ENCODE measurements around the gene NUBPL. TPM values are rescaled to one million over a fixed set of nuclear protein-coding genes. Genes with fewer than 3 reads are reported as not detected.

The NUBPL gene
- total RNA-seq, 4 donors from 2014 or later = 7.5 to 28.9 (median 11.9) TPM

GRCh38 chr14:31536201-31536960 lies 24.8 kb upstream of the NUBPL start:
- H3K27me3 ChIP-seq = no peaks in the 10 kb centered on the region
- 78% methylated on average over 5 of the region's 5 CpGs for WGBS

DNA sequence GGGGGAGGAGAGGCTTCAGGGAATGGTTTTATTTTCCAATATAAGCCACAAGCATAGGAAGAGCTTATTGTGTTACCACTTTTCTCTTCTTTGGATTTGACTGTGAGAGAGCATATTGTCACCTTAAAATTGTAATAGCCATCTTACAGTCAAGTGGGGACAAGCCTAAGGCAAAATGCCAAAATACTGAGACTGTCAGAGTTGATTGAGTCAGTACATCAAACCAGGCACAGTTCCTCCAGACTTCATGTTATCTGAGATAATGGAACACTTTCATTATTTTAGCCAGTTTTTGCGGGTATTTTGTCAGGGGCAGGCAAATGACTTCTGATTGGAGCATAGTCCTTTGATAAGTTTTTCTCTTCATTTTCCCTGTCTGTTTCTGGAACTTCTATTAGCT lies 19.5 kb upstream of the NUBPL start:
- H3K36me3 ChIP-seq = no peaks in the 10 kb centered on the region
- WGBS = 52% methylated on average over 1 of the region's 1 CpG
- no peak for TF ChIP-seq POLR2AphosphoS5 (IDR thresholded peaks at IDR 0.05)
- no peak for TF ChIP-seq CTCF (IDR thresholded peaks at IDR 0.05)
- no peak for TF ChIP-seq EP300 (IDR thresholded peaks at IDR 0.05)
- TF ChIP-seq POLR2A (IDR thresholded peaks at IDR 0.05) = no peak
- no peaks in the 10 kb centered on the region for H3K9me3 ChIP-seq
- no peak overlapping the region for H3K27ac ChIP-seq
- no peak overlapping the region for H3K4me3 ChIP-seq
- no peaks in the 10 kb centered on the region for H3K27me3 ChIP-seq
- no peak for DNase-seq (ENCODE audit: low spot score in 2 of 2)
- peaks cover 3% of the 10 kb centered on the region for H3K4me1 ChIP-seq

More at GRCh38 chr14:31536201-31536960, 24.8 kb upstream of the NUBPL start:
- TF ChIP-seq CTCF (IDR thresholded peaks at IDR 0.05) (no peak), EP300 (IDR thresholded peaks at IDR 0.05) (no peak), POLR2AphosphoS5 (IDR thresholded peaks at IDR 0.05) (no peak), POLR2A (IDR thresholded peaks at IDR 0.05) (no peak)
- Histone ChIP-seq H3K9me3 (no peaks in the 10 kb centered on the region), H3K36me3 (no peaks in the 10 kb centered on the region), H3K4me3 (no peak overlapping the region), H3K4me1 (no peaks in the 10 kb centered on the region), H3K27ac (no peak overlapping the region)
- no peak for DNase-seq (ENCODE audit: low spot score in 2 of 2)

- TF ChIP-seq POLR2AphosphoS5 (IDR thresholded peaks at IDR 0.05) = no peak
- no peak for TF ChIP-seq CTCF (IDR thresholded peaks at IDR 0.05)
- no peak for TF ChIP-seq POLR2A (IDR thresholded peaks at IDR 0.05)
- no peak for TF ChIP-seq EP300 (IDR thresholded peaks at IDR 0.05)
- H3K27me3 ChIP-seq = no peaks in the 10 kb centered on the region
- peaks cover 3% of the 10 kb centered on the region for H3K4me1 ChIP-seq
- H3K36me3 ChIP-seq = no peaks in the 10 kb centered on the region
- no peak for DNase-seq (ENCODE audit: low spot score in 2 of 2)
- 71% methylated on average over 5 of the region's 5 CpGs for WGBS
- H3K4me3 ChIP-seq = no peak overlapping the region
- H3K9me3 ChIP-seq = no peaks in the 10 kb centered on the region
- H3K27ac ChIP-seq = no peak overlapping the region
Measured at GRCh38 chr14:31543969-31544799, 17.0 kb upstream of the NUBPL start.

GRCh38 chr14:31544816-31545215 lies 16.4 kb upstream of the NUBPL start:
- DNase-seq (ENCODE audit: low spot score in 2 of 2) = no peak
- Histone ChIP-seq H3K27me3 (peaks cover 1% of the 10 kb centered on the region), H3K4me3 (no peak overlapping the region), H3K36me3 (no peaks in the 10 kb centered on the region), H3K4me1 (peaks cover 3% of the 10 kb centered on the region), H3K9me3 (no peaks in the 10 kb centered on the region), H3K27ac (no peak overlapping the region)
- WGBS = 92% methylated on average over 3 of the region's 3 CpGs
- no peak for TF ChIP-seq POLR2AphosphoS5 (IDR thresholded peaks at IDR 0.05)
- no peak for TF ChIP-seq EP300 (IDR thresholded peaks at IDR 0.05)

DNA sequence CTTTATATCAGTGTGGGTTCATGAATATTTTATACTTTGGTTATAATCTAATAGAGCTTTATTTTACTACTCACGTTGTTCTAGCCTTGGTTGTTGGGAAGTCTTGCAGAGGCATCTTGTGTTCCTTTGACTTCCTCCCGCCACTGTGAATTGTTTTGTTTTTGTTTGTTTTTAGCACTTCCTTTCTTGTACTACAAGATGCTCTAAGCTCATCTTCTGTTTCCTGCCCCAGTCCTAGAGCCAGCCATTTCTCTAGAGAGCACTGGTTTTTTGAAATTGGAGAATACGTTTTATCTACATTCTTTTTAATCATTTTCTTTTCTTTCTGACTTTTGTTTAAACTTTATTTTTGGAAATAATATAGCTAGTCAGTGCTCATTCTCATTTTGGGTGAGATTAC lies 15.9 kb upstream of the NUBPL start:
- H3K9me3 ChIP-seq = no peaks in the 10 kb centered on the region
- H3K36me3 ChIP-seq = no peaks in the 10 kb centered on the region
- H3K27ac ChIP-seq = no peak overlapping the region
- TF ChIP-seq POLR2AphosphoS5 (IDR thresholded peaks at IDR 0.05) (no peak), EP300 (IDR thresholded peaks at IDR 0.05) (no peak)
- DNase-seq (ENCODE audit: low spot score in 2 of 2) = no peak
- WGBS = 63% methylated on average over 3 of the region's 3 CpGs
- H3K4me3 ChIP-seq = no peak overlapping the region
- H3K4me1 ChIP-seq = peaks cover 3% of the 10 kb centered on the region
- H3K27me3 ChIP-seq = peaks cover 5% of the 10 kb centered on the region

- no peaks in the 10 kb centered on the region for H3K9me3 ChIP-seq
- H3K4me3 ChIP-seq = no peak overlapping the region
- WGBS = 85% methylated on average over 2 of the region's 2 CpGs
- H3K27me3 ChIP-seq = peaks cover 9% of the 10 kb centered on the region
- no peaks in the 10 kb centered on the region for H3K36me3 ChIP-seq
- H3K27ac ChIP-seq = no peak overlapping the region
- no peaks in the 10 kb centered on the region for H3K4me1 ChIP-seq
- no peak for DNase-seq (ENCODE audit: low spot score in 2 of 2)
- TF ChIP-seq CTCF (IDR thresholded peaks at IDR 0.05) = no peak
- no peak for TF ChIP-seq EP300 (IDR thresholded peaks at IDR 0.05)
- TF ChIP-seq POLR2A (IDR thresholded peaks at IDR 0.05) = no peak
- no peak for TF ChIP-seq POLR2AphosphoS5 (IDR thresholded peaks at IDR 0.05)
Measured at GRCh38 chr14:31549817-31550216, 11.4 kb upstream of the NUBPL start.

Data from suprapubic skin (tissue), 4 donors.